ENCODE measurements around the gene ELAVL2. TPM values are rescaled to one million over a fixed set of nuclear protein-coding genes. Genes with fewer than 3 reads are reported as not detected.

ELAVL2 gene
- total and polyA plus RNA-seq, 2 donors (not counting 3 experiments of a cell fraction or from before 2014, with no cell fraction given) = 0.06 to 0.20 TPM

DNA sequence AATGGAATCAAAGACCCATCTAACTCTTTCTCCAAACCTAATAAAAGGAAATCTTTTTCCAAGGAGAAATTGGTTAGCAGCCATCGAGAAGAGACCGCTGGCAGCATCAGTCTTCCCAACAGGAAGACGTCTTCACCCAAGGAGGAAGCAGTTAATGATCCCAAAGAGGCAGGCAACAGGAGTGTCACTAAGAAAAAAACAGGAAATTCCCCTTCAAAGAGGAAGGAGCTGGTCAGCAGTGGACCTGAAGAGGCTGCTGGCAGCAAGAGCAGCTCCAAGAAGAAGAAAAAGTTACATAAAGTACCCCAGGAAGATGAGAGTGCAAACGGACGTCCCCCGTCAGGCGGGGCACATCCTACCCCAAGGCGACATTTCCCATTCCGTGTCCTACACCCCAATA, 143.7 kb downstream of the ELAVL2 start:
- no peaks in the 10 kb centered on the region for H3K27me3 ChIP-seq (ENCODE audit: control insufficient read depth in 2 of 2, insufficient read depth in 2 of 2, low read length in 2 of 2)
- no peaks in the 10 kb centered on the region for H3K9me1 ChIP-seq (replicated peaks; ENCODE audit: control insufficient read depth, extremely low read depth, insufficient read depth, low read length)
- no TSS peak for BruUV-seq (replicated peaks)
- intact Hi-C loops (cut with micrococcal nuclease) (loop anchor here (1.0 to 10.0 kb wide), 3 partner anchors 60 to 188 kb away; partner anchors contain the start of gene ELAVL2), dilution Hi-C loops (cut with MboI; ENCODE audit: extremely low pct_ligation_motif_present, low sequenced_read_pairs) (no loop called here)
- FAIRE-seq (peak; percentile 77), DNase-seq (ENCODE audit: low read depth, low spot score) (peak; percentile 41)
- TF ChIP-seq GATA2 (IDR thresholded peaks at IDR 0.05; ENCODE audit: insufficient read depth, insufficient read length, low read depth, low read length) (no peak), MAX (IDR thresholded peaks at IDR 0.05; ENCODE audit: insufficient read depth, insufficient read length) (no peak), POLR2A (IDR thresholded peaks at IDR 0.05; ENCODE audit: low read depth, low read length) (no peak), FOS (IDR thresholded peaks at IDR 0.05; ENCODE audit: borderline replicate concordance, insufficient read depth, low read length) (peak; percentile 8), CTCF (IDR thresholded peaks at IDR 0.05; ENCODE audit: extremely low read depth in 1 of 2, insufficient read depth in 1 of 2, low read depth in 1 of 2, low read length in 2 of 2) (no peak), EZH2 (IDR thresholded peaks at IDR 0.05; ENCODE audit: borderline replicate concordance, low read depth, low read length, severe bottlenecking) (no peak), POLR2AphosphoS5 (IDR thresholded peaks at IDR 0.05; ENCODE audit: insufficient read depth, low read depth, low read length) (peak; percentile 35), JUN (IDR thresholded peaks at IDR 0.05; ENCODE audit: borderline replicate concordance, insufficient read depth, insufficient read length, low read depth) (no peak), MYC (IDR thresholded peaks at IDR 0.05; ENCODE audit: low read depth, low read length) (no peak)
- peak overlapping the region; percentile 74 for H2AFZ ChIP-seq (ENCODE audit: low read depth, low read length)
- peaks cover 21% of the 10 kb centered on the region for H3K4me1 ChIP-seq (ENCODE audit: control insufficient read depth, extremely low read depth, insufficient read depth, low read length)
- POLR2A ChIA-PET = no interaction called here
- no peaks in the 10 kb centered on the region for H3K9me3 ChIP-seq (replicated peaks; ENCODE audit: control insufficient read depth, insufficient read depth, low read length)
- no peaks in the 10 kb centered on the region for H3K36me3 ChIP-seq (ENCODE audit: control insufficient read depth in 2 of 2, extremely low read depth in 1 of 2, insufficient read depth in 2 of 2, low read length in 2 of 2)
- H3K79me2 ChIP-seq (ENCODE audit: control insufficient read depth, insufficient read depth, low read length) = no peaks in the 10 kb centered on the region
- CTCF ChIA-PET = interaction anchor here (1.6 kb wide), 1 partner anchor 17 kb away, joined by 4 read pairs; no protein-coding TSS in a partner anchor
- H3K9ac ChIP-seq (replicated peaks; ENCODE audit: extremely low read depth, insufficient read depth, low read length) = peak overlapping the region; percentile 25
- H3K27ac ChIP-seq (ENCODE audit: insufficient read depth, low read depth, low read length) = peak overlapping the region; percentile 70
- H4K20me1 ChIP-seq (replicated peaks; ENCODE audit: control insufficient read depth, extremely low read depth, insufficient read depth, low read length) = no peaks in the 10 kb centered on the region
- H3K4me2 ChIP-seq (ENCODE audit: insufficient read depth, low read length) = peak overlapping the region; percentile 62
- H3K4me3 ChIP-seq (replicated peaks in 1 of 3; ENCODE audit: insufficient read depth in 1 of 3, low read depth in 1 of 3, low read length in 3 of 3) = peak overlapping the region in 1 of 3 experiments; percentile 16

Measured in endothelial cell of umbilical vein (primary cell).